Fibroblast of lung (primary cell): ENCODE measurements around the gene PCBP3. TPM values are rescaled to one million over a fixed set of nuclear protein-coding genes. Genes with fewer than 3 reads are reported as not detected.

Source experiments
- DNase-seq, 2 donors: peaks; one replicate each; pipeline versions ENCODE4 v3.0.0 to v3.0.0-alpha.2; 2010; ENCODE audit warnings: low read depth in 2 of 2
- H2AFZ ChIP-seq: 2 replicates; pipeline ENCODE4 v1.5.1; 2012; ENCODE audit warnings: low read length, control low read depth, inconsistent platforms
- H3K27ac ChIP-seq: 2 replicates; pipeline ENCODE4 v1.5.1; 2011; ENCODE audit warnings: low read length, control low read depth; ENCODE audit not compliant: insufficient read depth
- H3K27me3 ChIP-seq: 2 replicates; pipeline ENCODE4 v1.5.1; 2011; ENCODE audit warnings: mild to moderate bottlenecking, low read length; ENCODE audit not compliant: control insufficient read depth, insufficient read depth
- H3K36me3 ChIP-seq: 2 replicates; pipeline ENCODE4 v1.5.1; 2011; ENCODE audit warnings: low read length; ENCODE audit not compliant: control insufficient read depth, insufficient read depth
- H3K4me1 ChIP-seq: 2 replicates; pipeline ENCODE4 v1.5.1; 2011; ENCODE audit warnings: low read length; ENCODE audit not compliant: control insufficient read depth, insufficient read depth; ENCODE audit errors: extremely low read depth
- H3K4me2 ChIP-seq: 2 replicates; pipeline ENCODE4 v1.5.1; 2011; ENCODE audit warnings: low read length, control low read depth; ENCODE audit not compliant: insufficient read depth; ENCODE audit errors: extremely low read depth
- H3K4me3 ChIP-seq, 4 experiments: fragments of 200-600 bp in 1 of 4; sonication (generic) in 1 of 4; replicated peaks in 1 of 4; 2 replicates each; pipeline ENCODE4 v1.5.1; 2011 to 2016; ENCODE audit warnings: low read length in 4 of 4, low read depth in 3 of 4, mild to moderate bottlenecking in 3 of 4, control low read depth in 2 of 4, inconsistent platforms in 1 of 4, mixed read lengths in 1 of 4; ENCODE audit not compliant: insufficient read depth in 1 of 4; ENCODE audit errors: control extremely low read depth in 1 of 4
- H3K79me2 ChIP-seq: 2 replicates; pipeline ENCODE4 v1.5.1; 2012; ENCODE audit warnings: mild to moderate bottlenecking, low read length, inconsistent platforms; ENCODE audit not compliant: control insufficient read depth, insufficient read depth
- H3K9ac ChIP-seq: 2 replicates; pipeline ENCODE4 v1.5.1; 2011; ENCODE audit warnings: mild to moderate bottlenecking, low read length, control low read depth; ENCODE audit not compliant: insufficient read depth
- H3K9me3 ChIP-seq: 2 replicates; pipeline ENCODE4 v1.5.1; 2012; ENCODE audit warnings: low read depth, low read length; ENCODE audit not compliant: control insufficient read depth, insufficient read depth
- H4K20me1 ChIP-seq: 2 replicates; pipeline ENCODE4 v1.5.1; 2011; ENCODE audit warnings: low read length; ENCODE audit not compliant: control insufficient read depth, insufficient read depth; ENCODE audit errors: extremely low read depth
- EZH2 ChIP-seq: IDR thresholded peaks from 2 replicates; pipeline ENCODE4 v1.5.1; 2012; ENCODE audit warnings: low read length, control low read depth, mild to moderate bottlenecking; ENCODE audit errors: missing control alignments
- polyA plus RNA-seq, 2 donors: library from polyadenylated mRNA; depleted of rRNA in 1 of 2; stranded (reverse) in 1 of 2; unstranded in 1 of 2; fragments of >200 nt; gene quantifications; 2 replicates each; pipeline ENCODE4 v1.2.1, GENCODE V29; 2011 to 2012; ENCODE audit warnings: missing spikeins in 1 of 2
- total RNA-seq: library from RNA; depleted of rRNA; stranded (reverse); fragments of >200 nt; gene quantifications from 2 replicates; pipeline ENCODE4 v1.2.1, GENCODE V29; 2014
- TF ChIP-seq, protein P1 (sequence below), 2 donors: IDR thresholded peaks in 1 of 2; conservative IDR thresholded peaks in 1 of 2; 1 replicate in 1 of 2; 2 replicates in 1 of 2; pipeline ENCODE4 v1.5.1; 2011 to 2012; ENCODE audit warnings: low read length in 2 of 2, control low read depth in 1 of 2, inconsistent platforms in 1 of 2, low read depth in 1 of 2, mild to moderate bottlenecking in 1 of 2

The PCBP3 gene
- total and polyA plus RNA-seq, 2 donors (not counting 1 experiment from before 2014, with no cell fraction given) = 0.51 to 1.7 TPM

DNA sequence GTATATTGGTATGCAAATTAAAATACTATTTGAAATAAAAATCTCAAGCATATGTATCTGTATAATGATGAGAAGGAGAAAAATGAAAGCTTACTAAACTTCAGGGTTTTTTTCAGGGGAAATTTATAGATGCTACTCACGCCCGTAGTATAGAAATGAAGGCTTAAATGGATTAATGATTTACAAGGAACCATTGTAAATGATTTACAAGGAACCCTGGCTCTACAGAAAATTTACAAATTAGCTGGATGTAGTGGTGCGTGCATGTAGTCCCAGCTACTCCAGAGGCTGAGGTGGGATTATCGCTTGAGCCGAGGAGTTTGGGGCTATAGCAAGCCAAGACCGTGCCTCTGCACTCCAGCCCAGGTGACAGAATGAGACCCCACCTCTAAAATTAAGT is 150.5 kb downstream of the PCBP3 start:
- no peaks in the 10 kb centered on the region for H3K4me1 ChIP-seq
- H3K4me2 ChIP-seq = no peak overlapping the region
- H3K4me3 ChIP-seq = no peak overlapping the region
- TF ChIP-seq, protein P1, sequence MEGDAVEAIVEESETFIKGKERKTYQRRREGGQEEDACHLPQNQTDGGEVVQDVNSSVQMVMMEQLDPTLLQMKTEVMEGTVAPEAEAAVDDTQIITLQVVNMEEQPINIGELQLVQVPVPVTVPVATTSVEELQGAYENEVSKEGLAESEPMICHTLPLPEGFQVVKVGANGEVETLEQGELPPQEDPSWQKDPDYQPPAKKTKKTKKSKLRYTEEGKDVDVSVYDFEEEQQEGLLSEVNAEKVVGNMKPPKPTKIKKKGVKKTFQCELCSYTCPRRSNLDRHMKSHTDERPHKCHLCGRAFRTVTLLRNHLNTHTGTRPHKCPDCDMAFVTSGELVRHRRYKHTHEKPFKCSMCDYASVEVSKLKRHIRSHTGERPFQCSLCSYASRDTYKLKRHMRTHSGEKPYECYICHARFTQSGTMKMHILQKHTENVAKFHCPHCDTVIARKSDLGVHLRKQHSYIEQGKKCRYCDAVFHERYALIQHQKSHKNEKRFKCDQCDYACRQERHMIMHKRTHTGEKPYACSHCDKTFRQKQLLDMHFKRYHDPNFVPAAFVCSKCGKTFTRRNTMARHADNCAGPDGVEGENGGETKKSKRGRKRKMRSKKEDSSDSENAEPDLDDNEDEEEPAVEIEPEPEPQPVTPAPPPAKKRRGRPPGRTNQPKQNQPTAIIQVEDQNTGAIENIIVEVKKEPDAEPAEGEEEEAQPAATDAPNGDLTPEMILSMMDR (conservative IDR thresholded peaks at IDR 0.05 in 1 of 2, IDR thresholded peaks at IDR 0.05 in 1 of 2; ENCODE audit: low read depth in 1 of 2, low read length in 2 of 2) = no peak
- no peak for TF ChIP-seq EZH2
- no peaks in the 10 kb centered on the region for H3K79me2 ChIP-seq
- no peaks in the 10 kb centered on the region for H3K27me3 ChIP-seq
- no peak for DNase-seq
- H3K36me3 ChIP-seq = no peaks in the 10 kb centered on the region
- H4K20me1 ChIP-seq = no peaks in the 10 kb centered on the region
- no peaks in the 10 kb centered on the region for H3K9me3 ChIP-seq
- no peak overlapping the region for H3K9ac ChIP-seq
- no peak overlapping the region for H2AFZ ChIP-seq
- no peak overlapping the region for H3K27ac ChIP-seq

DNA sequence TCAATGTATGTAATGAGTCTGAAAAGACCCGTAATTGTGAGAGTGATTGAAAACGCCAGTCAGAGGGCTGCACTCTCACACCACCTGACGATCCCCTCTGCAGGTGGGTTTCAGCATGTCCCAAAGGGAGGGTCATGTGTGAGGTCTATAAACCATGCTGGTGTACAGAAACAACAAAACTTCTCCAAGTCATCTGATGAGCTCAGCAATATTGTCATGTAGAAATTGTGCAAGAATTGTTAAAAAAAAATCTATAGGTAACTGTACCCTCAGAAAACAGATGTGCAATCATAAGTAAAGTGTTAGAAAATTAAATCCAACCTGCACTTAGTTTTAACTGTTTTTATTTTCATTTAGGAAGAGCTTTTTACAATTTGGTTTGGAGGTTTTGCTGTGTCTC is 152.5 kb downstream of the PCBP3 start:
- no peaks in the 10 kb centered on the region for H3K79me2 ChIP-seq
- no peaks in the 10 kb centered on the region for H3K4me1 ChIP-seq
- H2AFZ ChIP-seq = no peak overlapping the region
- no peak overlapping the region for H3K27ac ChIP-seq
- TF ChIP-seq EZH2 = no peak
- TF ChIP-seq, protein P1 (conservative IDR thresholded peaks at IDR 0.05 in 1 of 2, IDR thresholded peaks at IDR 0.05 in 1 of 2; ENCODE audit: low read depth in 1 of 2, low read length in 2 of 2) = no peak
- no peak overlapping the region for H3K4me2 ChIP-seq
- H3K4me3 ChIP-seq = no peak overlapping the region
- no peaks in the 10 kb centered on the region for H3K36me3 ChIP-seq
- DNase-seq = no peak
- no peaks in the 10 kb centered on the region for H3K27me3 ChIP-seq
- H4K20me1 ChIP-seq = no peaks in the 10 kb centered on the region
- H3K9me3 ChIP-seq = no peaks in the 10 kb centered on the region
- no peak overlapping the region for H3K9ac ChIP-seq

DNA sequence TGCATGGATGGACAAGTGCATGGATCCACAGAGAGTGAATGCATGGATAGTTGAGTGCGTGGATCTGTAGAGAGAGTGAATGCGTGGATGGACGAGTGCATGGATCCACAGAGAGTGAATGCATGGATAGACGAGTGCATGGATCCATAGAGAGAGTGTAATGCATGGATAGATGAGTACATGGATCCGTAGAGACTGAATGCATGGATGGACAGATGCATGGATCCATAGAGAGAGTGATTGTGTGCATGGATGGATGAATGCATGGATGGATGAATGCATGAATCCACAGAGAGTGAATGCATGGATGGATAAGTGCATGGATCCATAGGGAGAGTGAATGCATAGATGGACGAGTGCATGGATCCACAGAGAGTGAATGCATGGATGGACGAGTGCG is 153.8 kb downstream of the PCBP3 start:
- Histone ChIP-seq H3K27me3 (no peaks in the 10 kb centered on the region), H4K20me1 (no peaks in the 10 kb centered on the region), H3K4me3 (no peak overlapping the region), H3K27ac (no peak overlapping the region), H3K9ac (no peak overlapping the region), H3K79me2 (no peaks in the 10 kb centered on the region), H3K4me2 (no peak overlapping the region), H3K9me3 (no peaks in the 10 kb centered on the region), H2AFZ (no peak overlapping the region), H3K4me1 (no peaks in the 10 kb centered on the region), H3K36me3 (no peaks in the 10 kb centered on the region)
- no peak for TF ChIP-seq EZH2
- TF ChIP-seq, protein P1 (conservative IDR thresholded peaks at IDR 0.05 in 1 of 2, IDR thresholded peaks at IDR 0.05 in 1 of 2; ENCODE audit: low read depth in 1 of 2, low read length in 2 of 2) = no peak
- DNase-seq = no peak
